Chondrocyte (in vitro differentiated cells): ENCODE measurements around the gene PON3. TPM values are rescaled to one million over a fixed set of nuclear protein-coding genes. Genes with fewer than 3 reads are reported as not detected.

Experiments
- DNase-seq: peaks from one replicate; pipeline ENCODE4 v3.0.0; 2021; ENCODE audit warnings: mixed read lengths, low spot score
- H3K27ac Mint-ChIP-seq: one replicate; pipeline ENCODE4 v1.8.0; 2021; ENCODE audit warnings: mild to moderate bottlenecking, moderate library complexity, mixed read lengths; ENCODE audit not compliant: unreplicated experiment
- H3K27me3 Mint-ChIP-seq: 2 replicates; pipeline ENCODE4 v1.8.0; 2021; ENCODE audit warnings: low read depth, mixed read lengths
- H3K36me3 Mint-ChIP-seq: 2 replicates; pipeline ENCODE4 v1.8.0; 2021; ENCODE audit warnings: low read depth, mixed read lengths
- H3K4me1 Mint-ChIP-seq: 2 replicates; pipeline ENCODE4 v1.8.0; 2021; ENCODE audit warnings: low read depth, mild to moderate bottlenecking, mixed read lengths
- H3K4me3 Mint-ChIP-seq: one replicate; pipeline ENCODE4 v1.8.0; 2021; ENCODE audit warnings: mild to moderate bottlenecking, moderate library complexity, mixed read lengths; ENCODE audit not compliant: unreplicated experiment
- H3K9me3 Mint-ChIP-seq: 2 replicates; pipeline ENCODE4 v1.8.0; 2021; ENCODE audit warnings: low read depth, mixed read lengths
- long read RNA-seq: library from polyadenylated mRNA; stranded (forward); transcript quantifications from one replicate; pipeline ENCODE4 v2.0.0, GENCODE V29; 2021
- total RNA-seq: library from RNA; stranded (reverse); gene quantifications from 3 replicates; pipeline ENCODE4 v1.2.1, GENCODE V29; 2021
- TF ChIP-seq, protein P1 (sequence below): fragments of 200-600 bp; sonication (generic); IDR thresholded peaks from 2 replicates; pipeline ENCODE4 v1.5.0; 2021; ENCODE audit warnings: antibody characterized with exemption, mild to moderate bottlenecking, moderate library complexity

PON3 gene
- not detected in 3 replicates for total RNA-seq
- long read RNA-seq = 0 reads

DNA sequence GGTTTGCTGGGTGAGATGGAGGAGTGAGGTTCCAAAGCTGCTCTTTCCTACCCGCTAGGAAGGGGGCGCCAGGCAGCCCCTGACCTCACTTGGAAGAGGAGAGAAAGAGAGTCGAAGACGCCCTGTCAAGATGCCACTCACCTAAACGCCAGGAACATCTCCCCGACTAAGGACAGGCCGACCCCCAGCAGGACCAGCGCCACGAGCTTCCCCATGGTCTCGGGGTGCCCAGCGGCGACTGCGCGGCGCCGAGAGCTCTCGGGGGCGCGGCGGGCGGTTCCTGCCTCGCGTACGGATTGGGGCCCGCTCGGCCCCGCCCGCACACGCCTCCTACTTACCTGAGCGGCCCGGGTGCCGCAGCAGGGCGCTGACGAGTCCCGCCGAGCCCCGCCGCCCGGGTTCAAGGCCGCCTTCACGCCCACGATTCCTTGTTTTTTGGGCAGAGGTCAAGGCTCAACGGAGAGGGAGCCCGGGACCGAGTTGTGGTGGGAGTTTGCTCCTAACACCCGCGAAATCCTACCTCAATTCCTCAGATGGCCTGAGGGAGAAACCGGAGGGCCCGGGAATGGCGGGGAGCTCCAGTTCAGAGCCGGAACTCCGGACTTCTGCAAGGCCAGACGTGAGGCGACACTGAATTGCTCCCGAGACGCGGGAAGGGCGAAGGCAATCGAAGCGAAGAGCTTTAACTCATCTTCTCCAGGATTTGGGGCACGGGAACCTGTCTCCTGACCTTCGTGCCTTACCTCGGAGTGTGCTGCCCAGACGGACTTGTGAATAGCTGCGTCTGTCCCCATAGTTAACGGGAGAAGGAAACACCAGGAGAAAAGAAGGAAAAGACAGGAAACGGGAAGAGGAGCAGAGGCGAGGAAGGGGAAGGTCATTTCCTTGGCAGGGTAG is at the start of gene PON3:
Gene PON3 (minus strand): TSS at position 240 of the 897 bp plus-strand sequence. CDS start 25 bp downstream, at position 215.
- no peak for DNase-seq
- Mint-ChIP-seq H3K4me3 (no peak within 1 kb of the TSS), H3K36me3 (no peaks in the 10 kb centered on the region), H3K27me3 (no peaks in the 10 kb centered on the region), H3K4me1 (no peaks in the 10 kb centered on the region), H3K27ac (no peak within 1 kb of the TSS), H3K9me3 (no peaks in the 10 kb centered on the region)
- TF ChIP-seq, protein P1, sequence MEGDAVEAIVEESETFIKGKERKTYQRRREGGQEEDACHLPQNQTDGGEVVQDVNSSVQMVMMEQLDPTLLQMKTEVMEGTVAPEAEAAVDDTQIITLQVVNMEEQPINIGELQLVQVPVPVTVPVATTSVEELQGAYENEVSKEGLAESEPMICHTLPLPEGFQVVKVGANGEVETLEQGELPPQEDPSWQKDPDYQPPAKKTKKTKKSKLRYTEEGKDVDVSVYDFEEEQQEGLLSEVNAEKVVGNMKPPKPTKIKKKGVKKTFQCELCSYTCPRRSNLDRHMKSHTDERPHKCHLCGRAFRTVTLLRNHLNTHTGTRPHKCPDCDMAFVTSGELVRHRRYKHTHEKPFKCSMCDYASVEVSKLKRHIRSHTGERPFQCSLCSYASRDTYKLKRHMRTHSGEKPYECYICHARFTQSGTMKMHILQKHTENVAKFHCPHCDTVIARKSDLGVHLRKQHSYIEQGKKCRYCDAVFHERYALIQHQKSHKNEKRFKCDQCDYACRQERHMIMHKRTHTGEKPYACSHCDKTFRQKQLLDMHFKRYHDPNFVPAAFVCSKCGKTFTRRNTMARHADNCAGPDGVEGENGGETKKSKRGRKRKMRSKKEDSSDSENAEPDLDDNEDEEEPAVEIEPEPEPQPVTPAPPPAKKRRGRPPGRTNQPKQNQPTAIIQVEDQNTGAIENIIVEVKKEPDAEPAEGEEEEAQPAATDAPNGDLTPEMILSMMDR = no peak

DNA sequence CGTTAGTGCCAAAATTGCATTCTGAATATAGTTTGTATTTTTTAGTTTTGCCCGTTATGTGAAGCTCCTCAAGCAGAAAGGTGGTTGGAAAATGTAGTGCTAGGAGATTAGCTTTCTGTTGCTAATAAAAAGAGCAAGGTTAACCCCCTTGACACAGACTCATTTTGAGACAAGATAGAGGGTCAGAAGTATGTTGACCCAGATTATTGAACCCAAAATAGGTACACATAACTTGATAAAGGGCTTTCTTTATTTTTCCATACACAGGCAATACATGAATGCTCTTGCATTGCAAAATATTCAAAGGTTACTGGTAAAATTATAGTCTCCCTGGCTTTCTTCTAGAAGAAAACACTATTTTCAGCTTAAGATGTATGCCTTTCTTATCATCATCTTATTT is 48.6 kb upstream of the PON3 start:
- Mint-ChIP-seq H3K4me3 (no peak overlapping the region), H3K9me3 (no peaks in the 10 kb centered on the region), H3K27ac (no peak overlapping the region), H3K36me3 (no peaks in the 10 kb centered on the region), H3K4me1 (peaks cover 14% of the 10 kb centered on the region), H3K27me3 (no peaks in the 10 kb centered on the region)
- TF ChIP-seq, protein P1 = no peak
- DNase-seq = no peak

DNA sequence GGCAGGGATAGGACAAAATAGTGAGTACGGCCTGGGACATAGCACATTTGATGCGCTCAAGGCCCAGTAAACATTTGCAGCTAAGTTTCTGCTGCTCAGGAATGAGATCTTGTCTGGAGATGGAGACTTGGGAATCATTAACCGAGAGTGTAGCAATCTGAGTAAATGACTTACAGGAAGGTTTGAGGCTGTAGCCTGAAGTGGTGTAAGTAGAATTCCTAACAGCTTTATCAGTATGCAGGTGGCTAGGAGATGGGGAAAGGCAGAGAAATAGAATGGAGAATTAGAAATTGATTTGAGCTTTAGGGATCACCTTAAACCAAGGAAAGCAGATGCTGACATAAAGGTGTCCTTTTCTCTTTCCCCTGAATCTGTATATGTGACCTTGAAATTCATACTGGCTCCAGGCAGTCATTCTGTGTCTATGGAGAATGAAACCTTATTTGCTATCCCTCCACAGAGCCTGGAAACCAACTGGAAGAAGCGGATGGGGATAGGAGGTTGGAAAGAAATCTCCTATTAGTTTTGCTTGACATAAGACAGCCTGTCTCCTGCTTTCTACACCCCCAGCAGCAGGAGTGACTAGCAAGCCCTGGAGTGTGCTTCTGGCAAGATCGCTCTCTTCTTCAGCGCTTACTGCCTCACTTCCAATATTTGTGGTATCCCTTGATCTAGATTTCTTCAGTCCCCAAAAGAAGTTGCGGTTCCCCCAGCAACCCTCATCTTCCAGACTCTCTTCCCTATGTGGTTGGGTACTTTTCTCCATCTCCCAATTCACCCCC is 45.1 kb upstream of the PON3 start:
- no peak for DNase-seq
- Mint-ChIP-seq H3K4me1 (peaks cover 24% of the 10 kb centered on the region), H3K4me3 (no peak overlapping the region), H3K36me3 (no peaks in the 10 kb centered on the region), H3K27me3 (no peaks in the 10 kb centered on the region), H3K9me3 (no peaks in the 10 kb centered on the region), H3K27ac (peak overlapping the region; percentile 80)
- TF ChIP-seq, protein P1 = no peak

DNA sequence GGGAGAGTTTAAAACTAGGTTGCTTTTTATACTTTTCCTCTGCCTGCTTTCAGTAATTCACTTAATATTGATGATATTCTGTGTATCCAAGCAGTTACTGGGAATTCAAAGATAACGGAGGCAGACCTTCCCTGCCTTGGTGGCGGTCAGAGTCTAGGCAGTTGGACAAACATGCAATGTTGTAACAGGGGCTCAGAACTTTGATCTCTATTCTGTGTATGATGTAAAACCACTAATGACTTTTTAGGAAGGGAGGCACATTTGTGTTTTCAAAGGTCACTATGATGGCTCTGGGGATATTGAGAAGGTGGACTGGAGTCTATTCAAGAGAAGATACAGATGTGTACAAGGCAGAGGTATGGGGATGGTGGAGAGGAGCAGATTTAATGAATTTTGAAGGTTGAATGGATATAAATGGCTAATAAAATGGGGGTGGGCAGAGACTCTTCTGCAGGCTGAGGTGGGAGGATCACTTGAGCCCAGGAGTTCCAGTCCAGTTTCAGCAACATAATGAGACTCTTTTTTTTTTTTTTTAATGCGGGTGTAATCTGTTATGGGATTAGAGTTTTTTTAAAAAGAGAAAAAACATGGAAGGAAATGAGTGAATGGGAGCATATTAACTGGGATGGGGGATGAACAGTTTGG is 44.3 kb upstream of the PON3 start:
- Mint-ChIP-seq H3K4me3 (no peak overlapping the region), H3K27ac (peak overlapping the region; percentile 70), H3K36me3 (no peaks in the 10 kb centered on the region), H3K27me3 (no peaks in the 10 kb centered on the region), H3K4me1 (peaks cover 30% of the 10 kb centered on the region), H3K9me3 (no peaks in the 10 kb centered on the region)
- no peak for DNase-seq
- TF ChIP-seq, protein P1 = no peak

DNA sequence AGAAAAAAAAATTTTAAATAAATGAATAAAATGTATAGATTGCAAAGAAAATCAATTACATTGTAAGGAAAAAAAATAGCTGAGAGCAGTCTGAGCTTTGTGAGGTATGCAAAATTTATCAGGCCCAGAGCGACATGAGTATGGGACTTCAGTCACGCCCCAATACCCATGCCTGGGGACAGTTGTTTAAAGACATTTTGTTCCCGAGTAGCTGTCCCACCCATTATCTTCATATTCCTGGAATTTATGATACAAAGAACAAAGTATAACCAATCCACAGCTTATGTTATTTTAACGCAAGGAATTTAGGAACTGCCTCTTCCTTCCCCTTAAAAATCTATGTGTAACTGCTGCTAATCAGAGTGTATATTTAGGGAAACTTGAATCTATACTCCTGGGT is 40.2 kb upstream of the PON3 start:
- Mint-ChIP-seq H3K4me1 (peaks cover 56% of the 10 kb centered on the region), H3K4me3 (peak overlapping the region; percentile 10), H3K9me3 (no peaks in the 10 kb centered on the region), H3K27ac (peak overlapping the region; percentile 87), H3K36me3 (peaks cover 2% of the 10 kb centered on the region), H3K27me3 (no peaks in the 10 kb centered on the region)
- TF ChIP-seq, protein P1 = no peak
- DNase-seq = no peak
